ENCODE data around the gene PHLPP1.

- TF ChIP-seq, protein P1, sequence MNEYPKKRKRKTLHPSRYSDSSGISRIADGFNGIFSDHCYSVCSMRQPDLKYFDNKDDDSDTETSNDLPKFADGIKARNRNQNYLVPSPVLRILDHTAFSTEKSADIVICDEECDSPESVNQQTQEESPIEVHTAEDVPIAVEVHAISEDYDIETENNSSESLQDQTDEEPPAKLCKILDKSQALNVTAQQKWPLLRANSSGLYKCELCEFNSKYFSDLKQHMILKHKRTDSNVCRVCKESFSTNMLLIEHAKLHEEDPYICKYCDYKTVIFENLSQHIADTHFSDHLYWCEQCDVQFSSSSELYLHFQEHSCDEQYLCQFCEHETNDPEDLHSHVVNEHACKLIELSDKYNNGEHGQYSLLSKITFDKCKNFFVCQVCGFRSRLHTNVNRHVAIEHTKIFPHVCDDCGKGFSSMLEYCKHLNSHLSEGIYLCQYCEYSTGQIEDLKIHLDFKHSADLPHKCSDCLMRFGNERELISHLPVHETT (tag by site-specific recombination; IDR thresholded peaks at IDR 0.05), result no peak
- TF ChIP-seq ZNF324 (tag by site-specific recombination; IDR thresholded peaks at IDR 0.05) (no peak), ZSCAN30 (tag by site-specific recombination; IDR thresholded peaks at IDR 0.05) (no peak)
- TF ChIP-seq, protein P2, sequence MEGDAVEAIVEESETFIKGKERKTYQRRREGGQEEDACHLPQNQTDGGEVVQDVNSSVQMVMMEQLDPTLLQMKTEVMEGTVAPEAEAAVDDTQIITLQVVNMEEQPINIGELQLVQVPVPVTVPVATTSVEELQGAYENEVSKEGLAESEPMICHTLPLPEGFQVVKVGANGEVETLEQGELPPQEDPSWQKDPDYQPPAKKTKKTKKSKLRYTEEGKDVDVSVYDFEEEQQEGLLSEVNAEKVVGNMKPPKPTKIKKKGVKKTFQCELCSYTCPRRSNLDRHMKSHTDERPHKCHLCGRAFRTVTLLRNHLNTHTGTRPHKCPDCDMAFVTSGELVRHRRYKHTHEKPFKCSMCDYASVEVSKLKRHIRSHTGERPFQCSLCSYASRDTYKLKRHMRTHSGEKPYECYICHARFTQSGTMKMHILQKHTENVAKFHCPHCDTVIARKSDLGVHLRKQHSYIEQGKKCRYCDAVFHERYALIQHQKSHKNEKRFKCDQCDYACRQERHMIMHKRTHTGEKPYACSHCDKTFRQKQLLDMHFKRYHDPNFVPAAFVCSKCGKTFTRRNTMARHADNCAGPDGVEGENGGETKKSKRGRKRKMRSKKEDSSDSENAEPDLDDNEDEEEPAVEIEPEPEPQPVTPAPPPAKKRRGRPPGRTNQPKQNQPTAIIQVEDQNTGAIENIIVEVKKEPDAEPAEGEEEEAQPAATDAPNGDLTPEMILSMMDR (tag by site-specific recombination; IDR thresholded peaks at IDR 0.05), result no peak
Observed at GRCh38 chr18:62990653-62991052, 275.3 kb downstream of the PHLPP1 start.
